ENCODE results near the gene SCRN2.

Gene SCRN2

DNA sequence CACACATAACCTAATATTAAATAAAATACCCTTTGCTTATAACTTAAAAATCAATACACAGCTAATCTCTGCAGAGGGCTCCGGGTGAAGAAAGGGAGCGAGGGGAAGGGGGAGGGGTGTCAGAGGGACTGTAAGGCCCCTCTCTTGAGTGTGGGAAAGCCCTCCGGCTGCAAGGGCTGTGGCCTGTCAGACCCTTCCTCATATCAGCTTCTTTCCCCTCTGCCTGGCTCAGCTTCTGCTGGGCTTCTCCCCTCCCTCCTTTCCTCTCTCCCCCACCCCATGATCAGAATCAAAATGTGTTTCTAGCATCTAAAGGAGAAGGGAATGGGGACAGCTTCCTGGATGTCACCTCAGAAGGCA, 4.6 kb upstream of the SCRN2 start:
- no peak overlapping the region for H3K9ac ChIP-seq
- no peak overlapping the region for H3K4me2 ChIP-seq
- no peaks in the 10 kb centered on the region for H4K20me1 ChIP-seq (ENCODE audit: insufficient read depth)
- no peak overlapping the region for H2AFZ ChIP-seq (ENCODE audit: low read depth)
- no peak overlapping the region for H3K27ac ChIP-seq
- no peaks in the 10 kb centered on the region for H3K36me3 ChIP-seq (ENCODE audit: insufficient read depth)
- peaks cover 10% of the 10 kb centered on the region for H3K4me1 ChIP-seq (ENCODE audit: low read depth, poor library complexity, severe bottlenecking)
- TF ChIP-seq, protein P1, sequence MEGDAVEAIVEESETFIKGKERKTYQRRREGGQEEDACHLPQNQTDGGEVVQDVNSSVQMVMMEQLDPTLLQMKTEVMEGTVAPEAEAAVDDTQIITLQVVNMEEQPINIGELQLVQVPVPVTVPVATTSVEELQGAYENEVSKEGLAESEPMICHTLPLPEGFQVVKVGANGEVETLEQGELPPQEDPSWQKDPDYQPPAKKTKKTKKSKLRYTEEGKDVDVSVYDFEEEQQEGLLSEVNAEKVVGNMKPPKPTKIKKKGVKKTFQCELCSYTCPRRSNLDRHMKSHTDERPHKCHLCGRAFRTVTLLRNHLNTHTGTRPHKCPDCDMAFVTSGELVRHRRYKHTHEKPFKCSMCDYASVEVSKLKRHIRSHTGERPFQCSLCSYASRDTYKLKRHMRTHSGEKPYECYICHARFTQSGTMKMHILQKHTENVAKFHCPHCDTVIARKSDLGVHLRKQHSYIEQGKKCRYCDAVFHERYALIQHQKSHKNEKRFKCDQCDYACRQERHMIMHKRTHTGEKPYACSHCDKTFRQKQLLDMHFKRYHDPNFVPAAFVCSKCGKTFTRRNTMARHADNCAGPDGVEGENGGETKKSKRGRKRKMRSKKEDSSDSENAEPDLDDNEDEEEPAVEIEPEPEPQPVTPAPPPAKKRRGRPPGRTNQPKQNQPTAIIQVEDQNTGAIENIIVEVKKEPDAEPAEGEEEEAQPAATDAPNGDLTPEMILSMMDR (conservative IDR thresholded peaks at IDR 0.05; ENCODE audit: low read depth, low read length): no peak
- no peaks in the 10 kb centered on the region for H3K79me2 ChIP-seq (ENCODE audit: insufficient read depth, low read depth)
- H3K4me3 ChIP-seq (IDR thresholded peaks at IDR 0.05; ENCODE audit: insufficient read depth, low read depth, low read length): no peak overlapping the region
- H3K27me3 ChIP-seq (ENCODE audit: insufficient read depth, low read depth): peaks cover 58% of the 10 kb centered on the region

DNA sequence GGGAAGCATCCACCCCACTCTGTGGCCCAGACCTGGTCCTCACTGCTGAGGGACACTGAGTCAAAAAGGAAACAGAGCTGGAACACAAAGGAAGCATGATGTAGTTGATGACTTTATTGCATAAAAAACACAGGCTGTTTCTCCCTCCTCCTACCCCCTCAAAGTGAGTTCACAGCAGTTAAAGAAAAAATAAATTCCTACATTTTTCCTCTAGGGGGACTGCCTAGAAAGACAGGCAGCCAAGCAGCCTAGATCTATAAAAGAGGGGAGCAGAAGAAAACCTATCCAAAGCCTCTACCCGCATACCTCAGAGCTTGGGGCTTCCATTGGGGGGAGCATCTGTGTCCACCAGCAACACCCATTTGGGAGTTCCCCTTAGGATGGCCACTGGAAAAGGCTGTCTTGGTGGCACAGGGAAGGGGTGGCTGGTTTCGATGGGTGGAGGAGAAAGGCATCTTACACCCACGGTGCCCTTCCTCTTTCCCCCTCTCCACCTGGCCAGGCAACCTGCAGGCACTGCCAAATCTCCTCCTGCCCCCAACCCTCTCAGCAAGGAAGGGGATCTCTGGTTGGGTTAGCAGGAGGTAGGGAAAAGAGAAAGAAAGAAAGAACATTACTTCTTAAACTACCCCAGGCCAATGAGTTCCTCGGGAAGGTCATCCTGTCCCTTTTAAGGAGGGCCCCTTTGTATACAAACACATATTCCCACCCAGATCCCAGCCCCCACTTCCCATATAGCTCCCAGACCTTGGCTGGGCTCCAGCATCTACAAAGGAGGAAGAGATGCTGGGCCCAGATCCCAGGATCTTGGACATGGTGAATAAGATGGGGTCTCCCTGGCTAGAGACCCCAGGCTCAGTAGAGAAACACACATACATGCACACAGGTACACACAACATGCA, 4.0 kb upstream of the SCRN2 start:
- Histone ChIP-seq H2AFZ (ENCODE audit: low read depth) (no peak overlapping the region), H3K27ac (no peak overlapping the region), H3K4me3 (IDR thresholded peaks at IDR 0.05; ENCODE audit: insufficient read depth, low read depth, low read length) (no peak overlapping the region), H3K4me2 (no peak overlapping the region), H3K4me1 (ENCODE audit: low read depth, poor library complexity, severe bottlenecking) (peaks cover 14% of the 10 kb centered on the region), H3K79me2 (ENCODE audit: insufficient read depth, low read depth) (no peaks in the 10 kb centered on the region), H3K27me3 (ENCODE audit: insufficient read depth, low read depth) (peaks cover 51% of the 10 kb centered on the region), H3K9ac (no peak overlapping the region), H4K20me1 (ENCODE audit: insufficient read depth) (no peaks in the 10 kb centered on the region), H3K36me3 (ENCODE audit: insufficient read depth) (no peaks in the 10 kb centered on the region)
- TF ChIP-seq, protein P1 (conservative IDR thresholded peaks at IDR 0.05; ENCODE audit: low read depth, low read length): peak; percentile 51

- Histone ChIP-seq H3K4me2 (no peak overlapping the region), H3K79me2 (ENCODE audit: insufficient read depth, low read depth) (no peaks in the 10 kb centered on the region), H2AFZ (ENCODE audit: low read depth) (no peak overlapping the region), H3K4me1 (ENCODE audit: low read depth, poor library complexity, severe bottlenecking) (peaks cover 14% of the 10 kb centered on the region), H3K27me3 (ENCODE audit: insufficient read depth, low read depth) (peaks cover 43% of the 10 kb centered on the region), H3K36me3 (ENCODE audit: insufficient read depth) (no peaks in the 10 kb centered on the region), H3K27ac (no peak overlapping the region), H4K20me1 (ENCODE audit: insufficient read depth) (no peaks in the 10 kb centered on the region), H3K4me3 (IDR thresholded peaks at IDR 0.05; ENCODE audit: insufficient read depth, low read depth, low read length) (no peak overlapping the region), H3K9ac (no peak overlapping the region)
- TF ChIP-seq, protein P1 (conservative IDR thresholded peaks at IDR 0.05; ENCODE audit: low read depth, low read length): no peak
Observed at GRCh38 chr17:47844227-47844626, 3.2 kb upstream of the SCRN2 start.

DNA sequence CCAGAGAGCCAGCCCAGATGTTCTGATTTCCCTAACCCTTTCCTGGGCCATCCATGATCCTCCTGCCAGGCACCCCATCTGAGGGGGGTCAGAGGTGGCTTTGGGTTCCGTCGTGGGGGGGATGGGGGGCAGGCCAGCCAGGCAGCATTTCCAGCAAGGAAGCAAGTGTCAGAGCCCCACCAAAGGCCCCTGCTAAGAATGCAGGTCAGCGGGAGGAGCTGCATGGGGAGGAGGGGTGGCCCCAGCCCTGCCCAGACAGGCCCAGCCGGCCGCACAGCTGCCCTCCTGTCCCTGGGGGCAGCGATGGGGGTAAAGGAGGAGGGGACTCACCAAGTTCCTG, 2.3 kb upstream of the SCRN2 start:
- Histone ChIP-seq H3K4me3 (IDR thresholded peaks at IDR 0.05; ENCODE audit: insufficient read depth, low read depth, low read length) (no peak overlapping the region), H3K27ac (no peak overlapping the region), H4K20me1 (ENCODE audit: insufficient read depth) (no peaks in the 10 kb centered on the region), H2AFZ (ENCODE audit: low read depth) (no peak overlapping the region), H3K4me2 (no peak overlapping the region), H3K27me3 (ENCODE audit: insufficient read depth, low read depth) (peaks cover 34% of the 10 kb centered on the region), H3K4me1 (ENCODE audit: low read depth, poor library complexity, severe bottlenecking) (peaks cover 14% of the 10 kb centered on the region), H3K79me2 (ENCODE audit: insufficient read depth, low read depth) (no peaks in the 10 kb centered on the region), H3K9ac (no peak overlapping the region), H3K36me3 (ENCODE audit: insufficient read depth) (no peaks in the 10 kb centered on the region)
- TF ChIP-seq, protein P1 (conservative IDR thresholded peaks at IDR 0.05; ENCODE audit: low read depth, low read length): no peak
